HS-5 (cell line): ENCODE data around the gene NINL.
"Not testable (repeated sequence)": the region's sequence is repeated elsewhere in the genome, so short reads cannot be mapped to it uniquely, and the experiment has no call there.

Experiments used
- DNase-seq: peaks from one replicate; pipeline ENCODE4 v3.0.0-alpha.2; 2012; ENCODE audit warnings: low read depth

NINL gene

GRCh38 chr20:25592135-25592852 lies 7.0 kb upstream of the NINL start:
- DNase-seq, result no peak

GRCh38 chr20:25590778-25591177 lies 5.4 kb upstream of the NINL start:
- not testable (repeated sequence) for DNase-seq

- DNase-seq, result no peak
Observed at GRCh38 chr20:25588491-25588890, 3.2 kb upstream of the NINL start.

GRCh38 chr20:25587536-25587935 lies 2.2 kb upstream of the NINL start:
- no peak for DNase-seq

- DNase-seq, result no peak
Observed at GRCh38 chr20:25586877-25587276, 1.5 kb upstream of the NINL start.

- not testable (repeated sequence) for DNase-seq
Observed at GRCh38 chr20:25583607-25584006, 1.7 kb downstream of the NINL start.

GRCh38 chr20:25580711-25581110 lies 4.6 kb downstream of the NINL start:
- no peak for DNase-seq

GRCh38 chr20:25579081-25579770 lies 6.1 kb downstream of the NINL start:
- no peak for DNase-seq

- no peak for DNase-seq
Observed at GRCh38 chr20:25576783-25577530, 8.4 kb downstream of the NINL start.

- DNase-seq, result no peak
Observed at GRCh38 chr20:25574411-25574810, 10.9 kb downstream of the NINL start.

- DNase-seq, result no peak
Observed at GRCh38 chr20:25573288-25574251, 11.8 kb downstream of the NINL start.

- DNase-seq, result no peak
Observed at GRCh38 chr20:25571817-25572216, 13.5 kb downstream of the NINL start.

GRCh38 chr20:25571240-25571639 lies 14.1 kb downstream of the NINL start:
- no peak for DNase-seq

- DNase-seq, result no peak
Observed at GRCh38 chr20:25570148-25570530, 15.2 kb downstream of the NINL start.

GRCh38 chr20:25567286-25567685 lies 18.0 kb downstream of the NINL start:
- DNase-seq, result no peak

GRCh38 chr20:25566821-25567220 lies 18.5 kb downstream of the NINL start:
- DNase-seq, result no peak

- no peak for DNase-seq
Observed at GRCh38 chr20:25565578-25566157, 19.7 kb downstream of the NINL start.

GRCh38 chr20:25563876-25564275 lies 21.5 kb downstream of the NINL start:
- no peak for DNase-seq

- no peak for DNase-seq
Observed at GRCh38 chr20:25563362-25563761, 22.0 kb downstream of the NINL start.

- DNase-seq, result not testable (repeated sequence)
Observed at GRCh38 chr20:25561771-25562170, 23.6 kb downstream of the NINL start.

- no peak for DNase-seq
Observed at GRCh38 chr20:25553819-25554296, 31.5 kb downstream of the NINL start.
